Measurements from ENCODE around the gene UBE2I.

- no peak for TF ChIP-seq POLR2A (IDR thresholded peaks at IDR 0.05)
- TF ChIP-seq CTCF (IDR thresholded peaks at IDR 0.05 in 4 of 5, conservative IDR thresholded peaks at IDR 0.05 in 1 of 5), result no peak
Observed at GRCh38 chr16:1278477-1278876, 31.0 kb upstream of the UBE2I start.
